Measurements from ENCODE around the gene WDR47. TPM values are rescaled to one million over a fixed set of nuclear protein-coding genes. Genes with fewer than 3 reads are reported as not detected.

The WDR47 gene
- total and polyA plus RNA-seq, 10 of the 15 experiments (the other 5 are each of a cell fraction or from before 2014, with no cell fraction given), result 2.4 to 9.7 (median 5.9) TPM

DNA sequence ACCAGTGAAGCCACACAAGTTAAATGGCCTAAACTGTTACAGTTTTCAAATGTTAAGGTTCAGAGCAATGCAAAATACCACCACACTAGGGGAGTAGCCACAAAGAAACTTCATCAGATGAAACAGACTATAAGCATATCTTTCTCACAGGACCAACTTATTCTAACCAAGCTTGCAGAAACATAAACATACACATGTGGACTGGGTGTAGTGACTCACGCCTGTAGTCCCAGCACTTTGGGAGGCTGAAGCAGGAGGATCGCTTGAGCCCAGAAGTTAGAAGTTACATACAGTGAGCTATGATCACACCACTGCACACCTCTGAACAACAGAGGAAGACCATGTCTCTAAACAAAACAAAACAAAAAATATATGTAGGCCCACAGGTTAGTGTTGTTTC lies 17.3 kb downstream of the WDR47 start:
- no TSS peak for BruUV-seq (replicated peaks)
- H3K9me3 ChIP-seq (replicated peaks; ENCODE audit: control insufficient read depth, insufficient read depth, low read length), result no peaks in the 10 kb centered on the region
- H3K4me2 ChIP-seq (ENCODE audit: control insufficient read depth, insufficient read depth), result no peak overlapping the region
- RAD21 ChIA-PET (ENCODE audit: unreplicated experiment), result no interaction called here
- no peaks in the 10 kb centered on the region for H3K27me3 ChIP-seq (replicated peaks in 1 of 2; ENCODE audit: control insufficient read depth in 2 of 2, insufficient read depth in 2 of 2, low read length in 1 of 2)
- WGBS (ENCODE audit: insufficient coverage, insufficient replicate concordance, low lambda C conversion rate, missing lambda C conversion rate), result 100% methylated on average over 2 of the region's 2 CpGs
- no peak overlapping the region for H3K4me3 ChIP-seq
- ATAC-seq (no peak), FAIRE-seq (no peak), DNase-seq (ENCODE audit: low read depth, low spot score) (no peak)
- SMC1A ChIA-PET (ENCODE audit: uncharacterized antibody, unreplicated experiment), result no interaction called here
- H2AFZ ChIP-seq (ENCODE audit: control insufficient read depth, low read depth, low read length), result no peak overlapping the region
- no peaks in the 10 kb centered on the region for H3K79me2 ChIP-seq (ENCODE audit: control insufficient read depth, insufficient read depth, low read length)
- POLR2A ChIA-PET, result interaction anchor here (0.9 kb wide), 1 partner anchor 13 kb away, joined by 3 read pairs; no protein-coding TSS in a partner anchor
- H4K20me1 ChIP-seq (ENCODE audit: control insufficient read depth, insufficient read depth), result no peaks in the 10 kb centered on the region
- no peak for TF ChIP-seq MEF2B (IDR thresholded peaks at IDR 0.05; ENCODE audit: partially characterized antibody, poor library complexity, severe bottlenecking)
- TF ChIP-seq ASH2L (IDR thresholded peaks at IDR 0.05; ENCODE audit: borderline replicate concordance, low read depth), result no peak
- TF ChIP-seq, protein P1, sequence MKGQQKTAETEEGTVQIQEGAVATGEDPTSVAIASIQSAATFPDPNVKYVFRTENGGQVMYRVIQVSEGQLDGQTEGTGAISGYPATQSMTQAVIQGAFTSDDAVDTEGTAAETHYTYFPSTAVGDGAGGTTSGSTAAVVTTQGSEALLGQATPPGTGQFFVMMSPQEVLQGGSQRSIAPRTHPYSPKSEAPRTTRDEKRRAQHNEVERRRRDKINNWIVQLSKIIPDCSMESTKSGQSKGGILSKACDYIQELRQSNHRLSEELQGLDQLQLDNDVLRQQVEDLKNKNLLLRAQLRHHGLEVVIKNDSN (IDR thresholded peaks at IDR 0.05; ENCODE audit: borderline replicate concordance, extremely low read length, insufficient read depth, low read depth, low read length), result no peak
- H3K9ac ChIP-seq (ENCODE audit: control insufficient read depth, insufficient read depth, low read length), result no peak overlapping the region
- intact Hi-C loops (cut with micrococcal nuclease; ENCODE audit: unreplicated experiment), result loop anchor here (5.0 kb wide), 1 partner anchor 88 kb away; the partner anchor contains the start of gene ELAPOR1
- no peaks in the 10 kb centered on the region for H3K4me1 ChIP-seq (ENCODE audit: control insufficient read depth, insufficient read depth, low read length)
- CTCF ChIA-PET, result interaction anchor here (0.6 to 0.7 kb wide), 2 partner anchors 33 to 87 kb away, joined by 3 read pairs; no protein-coding TSS in a partner anchor
- H3K27ac ChIP-seq (ENCODE audit: control insufficient read depth, insufficient read depth), result no peak overlapping the region
- H3K36me3 ChIP-seq (ENCODE audit: control insufficient read depth in 2 of 2, insufficient read depth in 2 of 2, low read length in 1 of 2), result no peaks in the 10 kb centered on the region
- in situ Hi-C loops (cut with MboI), result no loop called here

DNA sequence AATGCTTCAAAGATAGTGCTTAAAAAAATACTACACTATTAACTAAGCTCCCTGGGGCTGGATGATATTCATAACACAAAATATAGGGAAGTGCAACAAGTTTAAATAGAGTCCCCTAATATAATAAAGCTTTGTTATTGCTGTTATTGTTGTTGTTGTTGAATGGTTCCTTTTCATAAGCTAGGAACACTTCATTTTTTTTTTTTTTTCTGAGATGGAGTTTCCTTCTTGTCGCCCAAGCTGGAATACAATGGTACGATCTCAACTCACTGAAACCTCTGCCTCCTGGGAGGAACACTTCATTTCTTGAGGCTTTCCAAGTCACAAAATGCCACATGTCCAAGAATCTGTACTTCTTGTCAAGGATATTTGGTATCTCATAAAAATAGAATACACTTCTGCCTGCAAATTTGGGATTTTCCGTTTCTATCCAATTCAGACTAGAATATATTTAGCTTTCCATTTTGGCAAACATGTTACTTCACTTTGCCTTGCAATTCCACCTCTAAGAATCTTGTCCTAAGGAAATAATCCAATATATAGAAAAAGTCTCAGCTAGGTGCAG lies 21.1 kb downstream of the WDR47 start:
- no peak overlapping the region for H2AFZ ChIP-seq (ENCODE audit: control insufficient read depth, low read depth, low read length)
- H3K36me3 ChIP-seq (ENCODE audit: control insufficient read depth in 2 of 2, insufficient read depth in 2 of 2, low read length in 1 of 2), result peaks cover 0 to 4% of the 10 kb centered on the region in 2 experiments; a peak in 2 of 4 replicates
- H3K9ac ChIP-seq (ENCODE audit: control insufficient read depth, insufficient read depth, low read length), result no peak overlapping the region
- FAIRE-seq, result no peak
- H3K27me3 ChIP-seq (replicated peaks in 1 of 2; ENCODE audit: control insufficient read depth in 2 of 2, insufficient read depth in 2 of 2, low read length in 1 of 2), result no peaks in the 10 kb centered on the region
- H3K4me3 ChIP-seq, result no peak overlapping the region
- BruUV-seq (replicated peaks), result no TSS peak
- POLR2A ChIA-PET, result no interaction called here
- no peaks in the 10 kb centered on the region for H3K4me1 ChIP-seq (ENCODE audit: control insufficient read depth, insufficient read depth, low read length)
- WGBS (ENCODE audit: insufficient coverage, insufficient replicate concordance, low lambda C conversion rate, missing lambda C conversion rate), result 100% methylated on average over 2 of the region's 3 CpGs
- RAD21 ChIA-PET (ENCODE audit: unreplicated experiment), result no interaction called here
- CTCF ChIA-PET, result interaction anchor here (0.7 to 1.4 kb wide), 4 partner anchors 68 to 191 kb away, joined by 3 read pairs; no protein-coding TSS in a partner anchor
- H3K4me2 ChIP-seq (ENCODE audit: control insufficient read depth, insufficient read depth), result no peak overlapping the region
- no peaks in the 10 kb centered on the region; the same call in 2 of the 3 replicates for H3K9me3 ChIP-seq (replicated peaks; ENCODE audit: control insufficient read depth, insufficient read depth, low read length)
- no peaks in the 10 kb centered on the region for H4K20me1 ChIP-seq (ENCODE audit: control insufficient read depth, insufficient read depth)
- H3K79me2 ChIP-seq (ENCODE audit: control insufficient read depth, insufficient read depth, low read length), result no peaks in the 10 kb centered on the region
- H3K27ac ChIP-seq (ENCODE audit: control insufficient read depth, insufficient read depth), result no peak overlapping the region
- intact Hi-C loops (cut with micrococcal nuclease; ENCODE audit: unreplicated experiment) (no loop called here), in situ Hi-C loops (cut with MboI) (no loop called here)
- no peak for DNase-seq (ENCODE audit: low read depth, low spot score)
- ATAC-seq, result no peak
- SMC1A ChIA-PET (ENCODE audit: uncharacterized antibody, unreplicated experiment), result interaction anchor here (0.7 kb wide), 1 partner anchor 192 kb away, joined by 3 read pairs; no protein-coding TSS in a partner anchor
- no peak for TF ChIP-seq ZNF622 (IDR thresholded peaks at IDR 0.05)
- TF ChIP-seq BCL11A (IDR thresholded peaks at IDR 0.05; ENCODE audit: low read depth, low read length), result no peak
- TF ChIP-seq, protein P2, sequence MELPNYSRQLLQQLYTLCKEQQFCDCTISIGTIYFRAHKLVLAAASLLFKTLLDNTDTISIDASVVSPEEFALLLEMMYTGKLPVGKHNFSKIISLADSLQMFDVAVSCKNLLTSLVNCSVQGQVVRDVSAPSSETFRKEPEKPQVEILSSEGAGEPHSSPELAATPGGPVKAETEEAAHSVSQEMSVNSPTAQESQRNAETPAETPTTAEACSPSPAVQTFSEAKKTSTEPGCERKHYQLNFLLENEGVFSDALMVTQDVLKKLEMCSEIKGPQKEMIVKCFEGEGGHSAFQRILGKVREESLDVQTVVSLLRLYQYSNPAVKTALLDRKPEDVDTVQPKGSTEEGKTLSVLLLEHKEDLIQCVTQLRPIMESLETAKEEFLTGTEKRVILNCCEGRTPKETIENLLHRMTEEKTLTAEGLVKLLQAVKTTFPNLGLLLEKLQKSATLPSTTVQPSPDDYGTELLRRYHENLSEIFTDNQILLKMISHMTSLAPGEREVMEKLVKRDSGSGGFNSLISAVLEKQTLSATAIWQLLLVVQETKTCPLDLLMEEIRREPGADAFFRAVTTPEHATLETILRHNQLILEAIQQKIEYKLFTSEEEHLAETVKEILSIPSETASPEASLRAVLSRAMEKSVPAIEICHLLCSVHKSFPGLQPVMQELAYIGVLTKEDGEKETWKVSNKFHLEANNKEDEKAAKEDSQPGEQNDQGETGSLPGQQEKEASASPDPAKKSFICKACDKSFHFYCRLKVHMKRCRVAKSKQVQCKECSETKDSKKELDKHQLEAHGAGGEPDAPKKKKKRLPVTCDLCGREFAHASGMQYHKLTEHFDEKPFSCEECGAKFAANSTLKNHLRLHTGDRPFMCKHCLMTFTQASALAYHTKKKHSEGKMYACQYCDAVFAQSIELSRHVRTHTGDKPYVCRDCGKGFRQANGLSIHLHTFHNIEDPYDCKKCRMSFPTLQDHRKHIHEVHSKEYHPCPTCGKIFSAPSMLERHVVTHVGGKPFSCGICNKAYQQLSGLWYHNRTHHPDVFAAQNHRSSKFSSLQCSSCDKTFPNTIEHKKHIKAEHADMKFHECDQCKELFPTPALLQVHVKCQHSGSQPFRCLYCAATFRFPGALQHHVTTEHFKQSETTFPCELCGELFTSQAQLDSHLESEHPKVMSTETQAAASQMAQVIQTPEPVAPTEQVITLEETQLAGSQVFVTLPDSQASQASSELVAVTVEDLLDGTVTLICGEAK (IDR thresholded peaks at IDR 0.05; ENCODE audit: borderline replicate concordance), result no peak
- TF ChIP-seq, protein P1 (IDR thresholded peaks at IDR 0.05; ENCODE audit: borderline replicate concordance, extremely low read length, insufficient read depth, low read depth, low read length), result no peak
- no peak for TF ChIP-seq CBX5 (IDR thresholded peaks at IDR 0.05; ENCODE audit: low read depth)
- TF ChIP-seq MEF2B (IDR thresholded peaks at IDR 0.05; ENCODE audit: partially characterized antibody, poor library complexity, severe bottlenecking), result no peak
- no peak for TF ChIP-seq NFIC (IDR thresholded peaks at IDR 0.05; ENCODE audit: low read depth, low read length)
- no peak for TF ChIP-seq RB1 (IDR thresholded peaks at IDR 0.05; ENCODE audit: borderline replicate concordance)
- no peak for TF ChIP-seq TCF7 (IDR thresholded peaks at IDR 0.05; ENCODE audit: borderline replicate concordance)
